ENCODE measurements around the gene NFIA.

Gene NFIA

DNA sequence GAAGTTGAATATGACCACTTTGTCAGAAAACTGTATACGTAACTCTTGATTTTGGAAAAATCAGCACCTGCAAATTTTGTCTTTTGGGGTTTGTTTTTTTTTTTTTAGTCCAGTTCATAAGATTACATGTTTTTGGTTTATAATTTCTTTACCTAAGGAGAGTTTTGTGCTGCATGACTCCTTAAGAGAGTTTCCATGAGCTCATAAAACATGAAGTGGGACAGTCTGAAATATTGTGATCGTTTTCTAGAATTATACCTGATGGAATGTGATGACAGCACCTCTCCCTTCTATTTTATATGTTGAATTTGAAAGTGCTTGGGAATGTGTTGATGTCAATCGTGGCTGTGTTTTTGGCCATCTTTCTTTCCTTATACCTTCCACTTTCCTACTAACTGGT is 158.5 kb downstream of the NFIA start:
- DNase-seq (ENCODE audit: low read depth in 1 of 2, low spot score in 1 of 2) = no peak

DNA sequence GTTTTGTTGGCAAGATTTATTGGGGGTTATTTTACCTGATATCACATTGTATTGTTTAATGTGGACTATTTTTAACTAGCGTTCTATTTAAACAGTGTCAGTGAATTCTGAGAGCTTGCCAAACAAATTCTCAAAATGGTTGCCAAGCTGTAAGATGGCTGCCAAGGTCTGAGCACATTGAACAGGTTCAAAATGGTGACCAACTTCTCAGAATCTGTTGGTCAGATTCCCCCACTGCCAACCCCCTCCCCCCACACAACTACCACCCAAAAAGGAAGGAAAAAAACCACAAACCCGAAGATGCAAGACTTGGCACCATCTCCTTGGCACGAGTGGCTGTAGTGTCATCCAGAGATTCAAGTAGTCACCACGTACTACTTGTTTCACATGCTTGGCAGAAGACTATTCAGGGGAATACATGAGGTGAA is 159.1 kb downstream of the NFIA start:
- no peak for DNase-seq (ENCODE audit: low read depth in 1 of 2, low spot score in 1 of 2)

DNA sequence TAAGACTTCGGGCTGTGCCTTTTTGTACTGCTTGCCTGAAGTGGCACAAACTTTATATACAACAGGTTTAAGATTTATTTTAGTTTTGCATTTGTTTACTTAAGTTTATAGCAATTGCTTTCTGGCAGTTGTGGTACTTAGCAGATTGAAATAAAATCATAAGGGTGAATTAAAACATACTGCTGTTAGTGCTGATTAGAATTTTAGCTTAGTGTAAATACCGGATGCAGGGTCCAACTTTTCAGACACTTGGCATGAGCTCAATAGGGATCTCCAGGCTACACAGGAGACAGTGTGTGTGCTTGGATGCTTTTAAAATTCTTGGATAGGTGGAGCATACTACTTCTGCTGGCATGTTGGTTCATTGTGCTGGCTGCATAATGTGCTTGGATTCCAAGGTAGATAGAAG is 159.6 kb downstream of the NFIA start:
- no peak for DNase-seq (ENCODE audit: low read depth in 1 of 2, low spot score in 1 of 2)

DNA sequence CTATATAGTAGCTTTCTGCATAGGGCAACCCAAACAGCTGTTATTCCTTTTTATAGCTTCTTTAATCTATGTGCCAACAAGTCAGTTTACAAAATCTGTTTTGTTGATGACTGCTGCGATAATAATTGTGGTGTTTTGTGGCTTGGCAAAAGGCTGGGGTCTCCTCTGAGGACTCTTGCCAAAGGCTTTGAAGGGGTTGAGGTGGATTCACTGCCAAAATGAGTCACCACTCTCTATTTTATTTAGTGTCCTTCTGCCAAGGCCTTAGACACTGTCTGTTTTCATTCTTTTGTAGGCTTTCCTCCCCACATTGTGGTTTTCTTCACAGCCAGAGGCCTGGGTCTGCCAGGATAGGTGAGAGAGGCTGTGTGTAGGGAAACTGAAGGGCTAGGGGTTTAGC is 161.8 kb downstream of the NFIA start:
- DNase-seq (ENCODE audit: low read depth in 1 of 2, low spot score in 1 of 2) = no peak

DNA sequence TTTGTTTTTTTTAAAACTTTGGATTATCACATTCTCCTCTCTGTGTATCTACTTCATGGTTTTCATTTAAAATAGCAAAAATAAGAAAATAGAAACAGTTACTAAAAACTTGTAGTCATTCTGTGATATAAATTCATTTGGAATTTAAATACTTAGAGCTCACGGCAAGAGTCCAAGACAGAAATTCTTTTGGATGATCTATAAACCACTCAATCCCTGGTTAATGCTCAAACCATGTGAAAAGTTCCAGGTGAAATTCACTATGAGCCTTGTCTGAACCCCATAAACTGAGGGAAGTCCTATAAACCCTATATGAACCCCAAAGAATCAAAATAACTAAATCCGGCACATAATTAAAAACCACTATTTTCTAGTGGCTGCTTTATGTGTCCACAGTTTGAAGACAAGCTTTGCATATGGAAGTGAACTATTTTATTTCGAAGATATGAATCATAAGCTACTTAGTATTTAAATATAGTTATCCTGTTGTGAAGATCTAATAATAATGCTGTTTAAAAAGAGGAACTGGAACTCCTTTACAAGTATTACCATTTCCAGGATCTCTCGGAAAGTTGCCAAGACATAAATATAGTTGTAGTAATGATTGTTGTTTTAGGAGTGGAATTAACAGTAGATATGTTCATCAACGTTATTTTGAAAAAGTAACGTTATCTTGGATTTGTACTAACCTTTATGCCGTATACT is 163.5 kb downstream of the NFIA start:
- DNase-seq (ENCODE audit: low read depth in 1 of 2, low spot score in 1 of 2) = no peak

DNA sequence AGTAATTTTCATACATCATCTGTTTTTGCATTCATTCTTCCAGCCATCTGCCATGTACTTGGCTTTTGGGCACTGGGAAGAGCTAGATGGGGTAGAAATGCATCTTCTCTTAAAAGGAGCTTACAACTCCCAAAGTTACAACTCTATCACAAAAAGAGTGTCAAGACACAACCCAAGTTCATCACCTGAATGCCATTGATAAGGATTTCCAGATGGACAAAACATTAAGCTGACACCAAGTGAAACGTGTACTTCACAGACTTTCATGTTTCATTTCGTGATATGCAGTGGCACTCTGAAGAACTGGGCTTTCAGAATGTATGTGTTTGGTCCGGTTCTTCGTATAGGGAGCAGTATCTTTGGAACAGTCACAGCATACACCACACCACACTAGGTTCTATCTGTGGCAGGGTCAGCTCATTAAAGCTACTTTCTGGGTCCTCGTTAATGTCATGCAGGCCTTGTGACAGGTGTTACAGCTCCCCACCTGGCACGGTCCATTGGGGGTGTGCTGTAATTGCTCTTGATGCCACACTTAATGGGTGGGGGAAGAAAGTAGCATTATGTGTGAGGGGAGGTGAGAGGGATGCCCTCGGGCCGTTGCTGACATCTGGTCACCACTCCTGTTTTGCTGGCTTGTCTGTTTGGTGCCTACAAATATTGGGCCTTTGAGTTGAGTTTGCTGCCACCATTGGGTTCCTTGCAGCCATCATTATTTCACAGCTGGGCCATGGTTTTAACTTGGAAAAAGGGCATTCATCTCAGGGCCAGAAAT is 164.9 kb downstream of the NFIA start:
- DNase-seq (ENCODE audit: low read depth in 1 of 2, low spot score in 1 of 2) = no peak

DNA sequence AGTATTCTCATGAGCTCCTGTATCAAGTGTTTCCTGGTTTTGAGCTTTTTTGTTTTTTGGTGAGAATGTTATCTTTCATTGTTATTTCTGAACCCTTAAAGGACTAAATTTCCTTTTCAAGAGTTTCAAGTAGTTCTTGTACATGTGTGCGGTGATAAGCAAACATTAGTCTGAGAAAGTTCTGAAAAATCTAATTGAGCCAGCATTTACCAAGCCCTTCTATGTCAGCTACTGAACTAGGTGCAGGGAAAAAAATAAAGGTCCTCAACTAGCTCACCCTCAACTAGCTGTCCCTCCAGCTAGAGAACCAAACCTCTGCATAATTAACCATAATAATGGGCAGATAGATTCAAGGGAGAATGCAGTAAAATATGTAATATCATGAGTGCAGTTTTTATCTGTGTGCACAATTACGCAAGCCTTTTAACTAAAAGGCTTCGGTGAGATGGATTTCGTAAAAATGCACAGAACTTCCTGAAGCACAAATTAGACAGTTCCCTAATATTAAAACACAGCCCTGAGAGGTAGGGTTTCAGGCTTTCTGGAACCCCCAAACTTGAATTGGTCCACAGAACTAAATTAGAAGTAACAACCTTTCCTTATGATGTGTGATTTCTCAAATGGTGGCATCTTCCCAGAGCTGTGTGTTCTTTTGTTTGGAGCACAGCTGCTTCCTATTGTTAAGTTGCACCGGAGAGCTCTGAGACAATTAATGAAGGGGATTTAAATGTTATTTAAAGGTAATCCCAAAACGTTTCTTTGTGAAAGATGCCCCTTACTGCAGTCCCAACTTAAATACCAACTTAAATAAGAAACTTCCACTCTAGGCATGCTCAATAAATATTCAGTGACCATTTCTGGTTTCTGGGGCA is 165.8 kb downstream of the NFIA start:
- no peak for DNase-seq (ENCODE audit: low read depth in 1 of 2, low spot score in 1 of 2)

DNA sequence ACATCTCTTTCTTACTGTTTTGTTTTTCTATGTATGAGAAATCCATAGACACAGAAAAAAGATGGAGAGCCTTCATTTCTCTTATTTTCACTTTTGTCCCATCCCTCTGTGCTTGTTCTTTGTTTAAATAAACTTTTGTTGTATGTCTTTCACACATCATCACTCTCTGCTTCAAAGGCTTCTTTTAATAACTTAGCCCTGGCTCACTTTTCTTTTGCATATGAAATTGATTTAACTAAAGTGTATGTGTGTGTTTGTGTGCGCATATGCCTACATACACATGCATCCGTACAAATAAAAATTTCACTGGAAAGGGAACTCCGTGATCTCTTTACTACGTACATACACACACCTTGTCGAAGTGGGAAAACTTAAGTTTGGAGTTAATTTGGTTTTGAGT is 168.6 kb downstream of the NFIA start:
- no peak for DNase-seq (ENCODE audit: low read depth in 1 of 2, low spot score in 1 of 2)

DNA sequence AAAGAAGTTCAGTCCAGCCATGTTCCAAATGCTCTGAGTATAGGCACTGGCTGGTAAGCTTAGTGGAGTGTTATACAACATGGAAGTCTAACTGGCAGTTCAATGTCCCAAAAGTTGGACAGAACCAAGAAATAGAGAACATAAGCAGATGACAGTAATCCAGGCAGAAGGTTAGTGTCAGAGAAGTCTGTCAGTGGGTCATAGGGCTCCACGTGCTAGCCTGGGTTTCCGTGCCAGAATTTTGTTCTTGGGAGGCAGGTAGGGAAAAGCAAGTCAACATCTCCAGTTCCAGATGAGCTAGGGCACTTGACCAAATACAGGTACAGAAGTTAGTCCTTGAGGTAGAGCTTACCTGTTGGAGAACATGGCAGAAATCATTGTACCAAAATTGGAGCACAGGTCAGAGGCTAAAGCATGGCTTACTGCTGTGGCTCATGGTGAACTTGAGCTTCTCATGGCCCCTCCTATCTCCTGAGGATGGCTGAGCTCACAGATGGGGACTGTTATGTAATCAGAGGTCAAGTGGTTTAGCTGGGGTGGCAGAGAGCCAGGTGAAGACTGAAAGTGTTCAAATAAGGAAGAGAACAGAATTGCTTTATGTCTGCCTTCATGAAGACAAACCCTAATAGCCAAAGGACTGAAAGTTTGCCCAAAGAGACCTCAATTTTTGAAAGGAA is 170.8 kb downstream of the NFIA start:
- no peak for DNase-seq (ENCODE audit: low read depth in 1 of 2, low spot score in 1 of 2)

DNA sequence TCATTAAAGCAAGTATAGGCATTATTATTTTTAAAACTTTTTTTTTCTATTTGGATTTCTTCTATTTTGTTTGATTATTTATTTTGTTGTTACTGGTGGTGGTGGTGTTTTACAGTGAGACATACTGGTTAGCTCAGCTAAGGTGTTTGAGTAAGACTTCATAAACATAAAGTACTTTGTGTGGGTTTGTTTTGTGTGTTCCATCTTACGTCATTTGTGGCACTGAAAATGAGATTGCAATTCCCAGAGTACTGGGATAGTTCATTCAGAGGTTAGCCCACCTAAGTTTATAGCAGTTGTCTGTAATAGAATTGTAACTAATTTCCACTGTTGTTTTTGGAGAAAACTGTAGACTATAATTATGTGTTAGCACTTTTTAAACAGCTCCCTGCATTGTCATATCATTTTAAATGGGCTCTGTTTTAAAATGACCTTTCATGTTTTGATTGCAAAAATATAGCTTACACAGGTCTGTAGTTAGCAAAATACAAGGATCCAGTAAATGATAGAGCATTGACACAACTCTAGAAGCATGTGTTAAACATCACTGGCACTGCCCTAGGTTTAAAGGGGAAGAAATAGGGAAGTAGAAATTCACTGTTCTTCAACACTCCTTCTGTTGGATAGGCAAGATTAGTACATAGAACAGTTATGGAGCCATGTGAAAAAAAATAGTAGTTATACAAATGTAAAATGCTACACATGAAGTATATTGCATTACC is 171.7 kb downstream of the NFIA start:
- DNase-seq (ENCODE audit: low read depth in 1 of 2, low spot score in 1 of 2) = no peak

DNA sequence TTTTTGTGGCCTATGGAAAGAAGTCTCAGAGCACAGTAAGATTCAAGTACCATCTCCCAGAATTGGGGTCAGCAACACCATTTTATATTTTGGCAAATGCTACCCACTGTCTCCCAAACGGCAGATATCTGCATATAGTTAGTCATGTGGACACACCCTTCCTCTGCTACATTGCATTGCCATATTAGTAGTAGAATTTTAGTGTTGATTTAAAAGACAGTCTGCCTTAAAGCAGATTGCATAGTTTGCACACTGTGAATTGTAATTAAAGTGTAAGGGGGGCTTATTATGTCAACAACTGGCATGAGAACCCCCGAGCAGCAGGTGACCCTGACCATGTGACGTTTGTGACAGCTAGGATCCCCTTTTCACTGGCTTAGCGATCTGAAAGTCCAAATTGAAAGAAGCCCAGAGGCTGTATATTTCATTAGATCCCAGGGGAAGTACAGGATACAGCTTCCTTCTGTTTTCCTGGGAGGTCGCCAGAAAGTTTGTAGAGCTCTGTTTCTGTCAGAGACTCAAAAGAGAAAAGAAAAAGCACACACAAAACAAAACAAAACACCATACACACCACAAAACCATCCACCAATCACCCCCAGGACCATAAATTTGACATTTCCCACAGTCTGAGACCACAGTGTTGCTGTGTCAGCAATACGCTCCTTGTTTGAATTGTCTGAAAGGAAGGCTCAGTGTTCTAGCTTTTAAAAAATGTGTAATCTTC is 172.4 kb downstream of the NFIA start:
- no peak for DNase-seq (ENCODE audit: low read depth in 1 of 2, low spot score in 1 of 2)

DNA sequence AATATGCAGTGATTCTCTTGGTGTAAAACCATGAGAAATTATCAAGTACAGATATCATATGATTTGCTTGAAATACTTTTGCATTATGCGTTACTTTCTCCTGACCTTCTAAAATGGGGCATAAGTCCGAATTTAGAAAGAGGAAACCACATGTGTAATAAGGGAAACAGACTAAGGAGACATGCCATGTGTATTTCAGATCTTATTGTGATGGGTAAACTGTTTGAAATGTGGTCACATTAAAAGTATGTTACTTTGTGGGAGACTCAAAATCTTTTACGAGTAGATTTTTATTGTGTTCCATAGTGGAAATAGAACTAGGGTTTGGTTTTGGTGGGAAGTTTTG is 173.0 kb downstream of the NFIA start:
- no peak for DNase-seq (ENCODE audit: low read depth in 1 of 2, low spot score in 1 of 2)

DNA sequence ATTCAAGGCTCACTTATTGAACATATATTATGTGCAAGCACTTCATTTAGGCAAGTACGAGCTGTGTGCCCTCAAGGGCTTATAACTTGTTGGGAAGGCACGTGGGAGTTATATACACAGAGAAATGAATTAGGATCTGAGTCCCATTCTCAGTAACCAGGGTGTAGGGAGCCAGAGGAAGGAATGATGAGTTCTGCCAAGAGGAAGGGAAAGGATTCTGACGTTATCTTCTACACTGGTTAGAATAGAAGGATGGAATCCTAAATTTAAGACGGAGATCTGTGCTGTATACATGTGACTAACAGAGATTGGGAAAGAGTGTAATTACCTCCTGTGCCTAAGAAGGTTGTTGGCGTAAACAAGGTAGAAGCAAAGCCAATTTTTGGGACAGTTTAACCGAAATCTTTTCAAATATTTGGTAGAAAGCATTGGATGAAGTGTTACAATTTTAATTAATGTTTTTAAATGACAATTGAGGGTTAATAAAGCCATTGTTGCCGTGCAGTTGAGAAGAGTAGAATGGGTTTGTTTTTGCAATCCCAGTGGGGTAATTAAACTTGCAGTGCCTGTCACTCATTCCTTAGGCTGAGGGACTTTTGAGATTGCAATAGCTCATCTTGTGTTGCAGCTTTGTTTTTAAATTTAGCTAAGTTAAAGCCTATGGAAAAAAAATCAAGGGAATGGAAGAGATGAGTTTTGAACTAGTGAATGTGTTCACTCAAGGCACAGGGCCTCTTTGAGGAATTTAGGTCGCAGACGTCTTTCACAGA is 177.2 kb downstream of the NFIA start:
- no peak for DNase-seq (ENCODE audit: low read depth in 1 of 2, low spot score in 1 of 2)

DNA sequence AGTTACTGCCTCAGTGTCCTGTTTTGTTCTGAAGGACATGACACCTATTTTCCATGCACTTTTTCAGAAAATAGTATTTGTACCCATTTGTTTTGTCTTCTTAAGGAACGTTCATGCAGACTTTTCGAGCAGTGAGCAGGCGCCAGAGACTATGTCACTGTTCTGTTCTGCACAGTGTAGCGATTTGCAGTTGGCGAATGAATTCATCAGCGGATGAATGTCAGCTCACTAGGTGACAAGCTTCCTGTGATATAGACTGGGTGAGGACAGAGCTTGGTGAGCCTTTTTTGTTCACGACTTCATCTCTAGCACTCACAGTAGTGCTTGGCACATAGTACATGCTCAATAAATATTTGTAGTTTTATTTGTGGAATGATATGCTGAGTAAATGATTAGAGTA is 177.8 kb downstream of the NFIA start:
- no peak for DNase-seq (ENCODE audit: low read depth in 1 of 2, low spot score in 1 of 2)

DNA sequence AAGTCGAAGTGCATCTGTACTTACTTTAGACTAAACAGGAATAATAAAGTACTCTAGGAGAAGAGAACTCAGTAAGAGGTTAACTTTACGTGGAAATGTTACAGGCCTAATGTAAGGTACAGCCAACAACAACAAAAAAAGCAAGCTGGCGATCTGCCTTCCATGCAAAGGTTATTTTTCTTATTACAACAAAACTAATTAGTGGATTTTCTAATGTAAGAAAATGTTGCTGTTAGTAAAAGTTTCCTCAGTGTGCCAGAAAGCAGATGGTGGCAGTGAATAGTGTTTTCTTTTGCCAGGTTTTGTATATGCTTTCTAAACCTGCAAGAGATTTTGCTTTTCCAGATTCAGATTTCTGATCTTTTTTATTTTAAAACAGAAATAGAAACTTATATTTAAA is 179.2 kb downstream of the NFIA start:
- no peak for DNase-seq (ENCODE audit: low read depth in 1 of 2, low spot score in 1 of 2)

DNA sequence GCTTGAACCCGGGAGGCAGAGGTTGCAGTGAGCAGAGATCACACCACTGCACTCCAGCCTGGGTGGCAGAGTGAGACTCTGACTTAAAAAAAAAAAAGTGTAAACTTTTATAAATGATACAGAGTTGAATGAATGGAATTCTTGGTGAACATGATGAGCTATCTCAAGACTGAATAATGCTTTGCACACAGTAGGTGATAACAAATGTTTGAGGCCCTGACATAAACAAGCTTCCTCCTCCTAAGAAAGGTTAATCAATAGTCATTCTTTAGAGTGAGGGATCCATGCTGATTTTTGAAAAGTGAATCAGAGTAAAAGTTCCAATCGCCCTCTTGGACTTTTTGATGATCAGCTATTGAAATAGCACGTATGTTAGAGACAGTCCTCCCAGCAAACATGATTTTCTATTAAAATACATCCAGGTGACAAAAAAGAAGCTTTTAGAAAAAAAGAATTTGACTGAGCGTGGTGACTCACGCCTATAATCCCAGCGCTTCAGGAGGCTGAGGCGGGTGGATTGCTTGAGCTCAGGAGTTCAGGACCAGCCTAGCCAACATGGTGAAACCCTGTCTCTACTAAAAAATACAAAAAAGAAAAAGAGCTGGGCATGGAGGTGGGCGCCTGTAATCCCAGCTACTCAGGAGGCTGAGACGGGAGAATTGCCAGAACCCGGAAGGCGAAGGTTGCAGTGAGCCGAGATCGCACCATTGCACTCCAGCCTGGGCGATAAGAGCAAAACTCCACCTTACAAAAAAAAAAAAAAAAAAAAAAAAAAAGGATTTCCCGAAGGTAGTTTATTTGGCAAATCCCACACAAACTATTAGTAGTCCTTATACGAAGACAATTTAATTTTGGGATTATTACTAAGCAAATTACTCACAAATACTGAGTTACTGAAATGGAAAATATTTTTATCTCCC is 181.8 kb downstream of the NFIA start:
- no peak for DNase-seq (ENCODE audit: low read depth in 1 of 2, low spot score in 1 of 2)

DNA sequence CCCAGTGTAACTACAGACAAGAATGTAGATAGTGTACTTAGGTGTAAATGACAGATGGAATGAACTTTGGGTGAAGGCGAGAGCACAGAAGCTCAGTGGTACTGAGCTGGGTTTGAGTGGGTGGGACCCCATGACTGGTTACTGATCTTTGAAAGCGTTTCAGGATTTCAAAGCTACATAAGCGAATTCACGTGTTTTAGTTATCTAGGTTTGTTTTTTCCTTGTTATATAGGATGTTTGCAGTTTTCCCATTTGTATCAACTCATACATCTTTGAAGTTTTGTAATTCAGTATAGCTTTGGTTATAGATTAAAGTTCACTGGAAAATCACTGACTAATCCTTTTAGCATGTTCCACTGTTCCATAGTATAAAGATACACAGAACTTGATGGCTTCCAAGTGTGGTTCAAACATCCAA is 182.5 kb downstream of the NFIA start:
- DNase-seq (ENCODE audit: low read depth in 1 of 2, low spot score in 1 of 2) = no peak

DNA sequence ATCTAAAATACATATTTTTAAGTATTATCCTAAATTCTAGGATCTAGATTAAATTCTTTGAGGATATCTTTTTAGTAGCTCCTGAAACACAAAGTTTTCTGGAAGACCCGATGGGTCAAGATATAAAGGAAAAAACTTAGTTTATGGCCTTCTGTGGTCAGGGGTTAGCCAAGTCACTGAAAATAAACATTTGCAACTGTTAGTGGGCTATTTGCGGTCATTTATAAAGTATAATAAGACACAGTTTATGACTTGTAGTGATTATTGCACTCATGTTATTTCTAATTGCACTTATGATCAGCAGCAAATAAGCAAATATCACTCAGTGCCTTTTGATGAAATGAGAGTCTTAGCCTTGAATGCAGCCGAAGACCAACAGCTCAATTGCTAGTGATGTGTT is 183.3 kb downstream of the NFIA start:
- no peak for DNase-seq (ENCODE audit: low read depth in 1 of 2, low spot score in 1 of 2)
